EH (cell line): Measurements from ENCODE around the gene PRSS36.
"Not testable (repeated sequence)": the region's sequence is repeated elsewhere in the genome, so short reads cannot be mapped to it uniquely, and the experiment has no call there.

Experiments used
- DNase-seq: peaks from one replicate; pipeline ENCODE4 v3.0.0-alpha.2; 2015; ENCODE audit warnings: low read depth

Gene PRSS36

DNA sequence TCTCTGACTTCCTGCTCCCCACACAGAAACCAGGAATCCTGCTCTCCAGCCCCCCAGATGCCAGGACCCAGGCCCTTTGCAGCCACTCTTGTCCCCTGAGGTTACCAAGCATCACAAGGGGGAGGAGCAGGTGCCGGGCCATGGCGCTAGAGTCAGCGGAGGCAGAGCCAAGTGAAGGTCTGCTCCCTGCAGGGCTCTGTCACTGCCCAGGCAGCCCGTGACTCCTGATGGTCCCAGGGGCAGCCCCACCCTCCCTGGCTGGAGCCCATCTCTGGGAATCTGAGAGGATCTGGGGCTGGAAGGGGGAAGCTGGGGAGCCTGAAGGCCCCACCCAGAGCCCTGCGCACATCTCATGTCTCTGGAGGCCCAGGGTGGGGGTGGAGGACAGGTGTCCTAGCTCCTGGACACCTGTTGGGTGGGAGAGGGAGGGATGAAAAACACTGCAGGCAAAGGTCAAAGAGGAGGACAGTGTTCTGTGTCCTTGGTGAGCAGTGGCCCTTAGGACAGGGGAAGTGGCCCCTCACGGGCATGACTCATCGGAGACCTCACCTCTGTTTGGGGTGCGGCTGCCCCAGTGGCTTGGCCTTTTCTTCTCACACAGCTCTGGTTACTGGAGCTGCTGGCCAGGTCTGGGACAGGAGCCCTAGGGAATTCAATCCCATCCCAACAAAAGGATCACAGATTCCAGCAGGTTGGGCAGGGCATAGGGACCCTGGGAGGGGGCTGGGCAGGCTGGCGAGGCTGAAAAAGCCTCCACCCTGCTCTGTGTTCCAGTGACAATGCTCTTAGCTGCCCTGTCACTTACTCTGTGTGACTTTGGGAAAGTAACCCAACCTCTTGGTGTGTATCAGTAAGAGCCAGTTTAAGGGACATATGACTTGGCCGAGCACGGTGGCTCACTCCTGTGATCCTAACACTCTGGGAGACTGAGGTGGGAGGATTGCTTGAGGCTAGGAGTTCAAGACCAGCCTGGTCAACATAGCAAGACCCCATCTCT, at the start of gene PRSS36:
PRSS36 (minus strand) TSS at position 173 of the 997 bp plus-strand sequence; CDS start at position 142, 31 bp downstream.
- DNase-seq: no peak

GRCh38 chr16:31199430-31200041, 49.7 kb upstream of the PRSS36 start:
- no peak for DNase-seq

GRCh38 chr16:31198207-31198882, 48.5 kb upstream of the PRSS36 start:
- DNase-seq: no peak

DNA sequence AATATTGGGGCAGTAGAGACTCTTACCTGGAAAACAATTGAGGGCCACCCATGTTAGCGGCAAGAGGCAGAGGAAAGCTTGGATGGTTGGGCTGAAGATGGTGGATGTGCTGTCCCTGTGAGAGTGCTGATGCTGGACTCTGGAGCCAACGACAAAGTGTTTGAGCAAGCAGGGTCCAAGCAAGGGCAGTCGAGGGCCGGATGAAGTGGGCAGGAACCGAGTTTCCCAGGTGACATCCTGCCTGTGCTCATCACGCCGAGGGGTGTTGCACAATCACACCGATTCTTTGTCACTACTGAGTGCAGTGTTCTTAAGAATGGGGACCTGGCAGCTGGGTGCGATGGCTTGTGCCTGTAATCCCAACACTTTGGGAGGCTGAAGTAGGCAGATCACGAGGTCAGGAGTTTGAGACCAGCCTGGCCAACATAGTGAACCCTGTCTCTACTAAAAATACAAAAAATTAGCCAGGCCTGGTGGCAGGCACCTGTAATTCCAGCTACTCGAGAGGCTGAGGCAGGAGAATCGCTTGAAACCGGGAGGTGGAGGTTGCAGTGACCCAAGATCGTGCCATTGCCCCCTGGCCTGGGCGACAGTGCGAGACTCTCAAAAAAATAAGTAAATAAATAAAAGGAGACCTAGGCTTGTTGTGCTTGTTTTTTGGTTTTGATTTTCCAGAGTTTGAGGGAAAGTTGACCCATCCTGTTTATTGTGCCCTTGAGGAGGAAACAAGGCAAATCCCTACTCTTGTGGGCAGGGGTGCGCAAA, 46.6 kb upstream of the PRSS36 start:
- no peak for DNase-seq

DNA sequence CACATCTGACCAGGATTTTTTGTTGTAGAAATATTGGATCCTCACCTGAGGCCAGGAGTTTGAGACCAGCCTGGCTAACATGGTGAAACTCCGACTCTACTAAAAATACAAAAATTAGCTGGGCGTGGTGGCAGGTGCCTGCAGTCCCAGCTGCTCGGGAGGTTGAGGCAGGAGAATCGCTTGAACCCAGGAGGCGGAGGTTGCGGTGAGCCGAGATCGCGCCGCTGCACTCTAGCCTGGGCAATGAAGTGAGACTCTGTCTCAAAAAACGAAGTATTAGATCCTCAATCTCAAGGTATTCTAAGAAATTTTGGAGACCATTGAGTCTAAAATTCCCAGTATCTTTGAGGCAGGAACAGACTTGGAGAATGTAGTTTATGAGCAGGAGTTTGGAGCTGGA, 46.0 kb upstream of the PRSS36 start:
- DNase-seq: not testable (repeated sequence)

DNA sequence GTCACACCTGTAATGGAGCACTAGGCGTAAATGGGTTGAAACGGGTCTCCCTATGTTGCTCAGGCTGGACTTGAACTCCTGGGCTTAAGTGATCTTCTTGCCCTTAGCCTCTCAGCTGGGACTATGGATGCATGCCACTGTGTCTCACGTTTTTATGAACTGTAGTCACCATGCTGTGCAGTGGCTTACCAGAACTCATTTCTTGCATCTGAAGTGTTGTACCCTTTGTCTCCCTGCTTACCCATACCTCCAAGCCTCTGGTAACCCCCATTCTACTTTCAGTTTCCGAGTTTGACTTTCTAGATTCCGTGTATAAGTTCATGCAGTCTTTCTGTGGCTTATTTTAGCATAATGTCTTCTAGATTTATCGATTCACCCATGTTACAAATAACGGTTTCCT, 45.0 kb upstream of the PRSS36 start:
- DNase-seq: no peak

DNA sequence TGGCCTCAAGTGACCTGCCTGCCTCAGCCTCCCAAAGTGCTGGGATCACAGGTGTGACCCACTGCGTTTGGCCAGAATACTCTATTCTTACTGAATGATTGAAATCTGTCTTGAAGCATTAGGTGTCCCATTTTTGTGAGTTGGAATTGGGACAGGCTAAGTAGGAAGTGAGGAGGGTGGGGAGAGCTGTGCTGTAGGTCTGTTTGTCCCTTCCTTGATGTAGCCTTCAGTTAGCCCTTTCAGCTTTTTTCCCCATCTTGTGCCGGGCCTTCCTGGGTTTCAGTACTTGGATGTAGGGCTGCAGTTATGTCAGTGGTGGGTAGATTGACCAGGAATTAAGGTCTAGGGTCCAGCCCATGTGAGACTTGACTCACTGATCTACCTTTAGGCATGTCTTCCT, 44.0 kb upstream of the PRSS36 start:
- DNase-seq: no peak

- DNase-seq: no peak
These were observed 43.2 kb upstream of the PRSS36 start for GRCh38 chr16:31192856-31193642.

- DNase-seq: no peak
These were observed 42.0 kb upstream of the PRSS36 start for GRCh38 chr16:31191697-31192428.

- DNase-seq: no peak
These were observed 41.1 kb upstream of the PRSS36 start for GRCh38 chr16:31190818-31191444.

- DNase-seq: no peak
These were observed 40.2 kb upstream of the PRSS36 start for GRCh38 chr16:31190061-31190460.

DNA sequence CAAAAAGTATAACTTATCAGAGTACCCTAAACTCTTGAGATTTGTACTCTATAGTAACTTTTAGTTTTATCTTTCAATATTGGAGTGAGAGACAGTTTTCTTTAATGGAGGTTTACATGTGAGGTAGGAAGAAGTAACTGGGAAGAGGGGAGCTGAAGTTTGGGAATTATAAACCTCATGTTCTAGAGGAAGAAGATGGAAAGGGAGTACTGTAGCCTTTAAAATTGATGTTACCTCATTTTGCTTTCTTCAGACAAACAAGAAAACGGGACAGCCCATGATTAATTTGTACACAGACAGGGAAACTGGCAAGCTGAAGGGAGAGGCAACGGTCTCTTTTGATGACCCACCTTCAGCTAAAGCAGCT, 39.5 kb upstream of the PRSS36 start:
- DNase-seq: no peak

GRCh38 chr16:31188450-31189411, 38.9 kb upstream of the PRSS36 start:
- no peak for DNase-seq

DNA sequence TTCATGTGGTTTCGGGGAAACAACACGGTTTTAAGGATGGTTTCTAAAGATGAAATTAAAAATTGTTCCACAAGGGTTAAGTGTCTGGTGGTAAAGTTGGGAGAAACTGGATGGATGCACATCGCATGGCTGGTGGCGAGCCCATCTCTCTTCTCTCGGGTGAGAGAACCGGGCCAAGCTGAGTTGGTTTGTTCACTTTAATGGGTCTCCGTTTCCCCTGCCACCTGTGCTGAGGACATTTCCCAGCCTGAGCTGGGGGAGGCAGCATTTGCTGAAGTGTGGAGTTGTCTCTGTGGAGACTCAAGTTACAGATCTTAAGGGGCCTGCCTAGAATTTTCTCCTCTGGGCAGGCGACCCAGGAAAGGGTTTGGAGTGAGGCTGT, 37.9 kb upstream of the PRSS36 start:
- DNase-seq: no peak

DNA sequence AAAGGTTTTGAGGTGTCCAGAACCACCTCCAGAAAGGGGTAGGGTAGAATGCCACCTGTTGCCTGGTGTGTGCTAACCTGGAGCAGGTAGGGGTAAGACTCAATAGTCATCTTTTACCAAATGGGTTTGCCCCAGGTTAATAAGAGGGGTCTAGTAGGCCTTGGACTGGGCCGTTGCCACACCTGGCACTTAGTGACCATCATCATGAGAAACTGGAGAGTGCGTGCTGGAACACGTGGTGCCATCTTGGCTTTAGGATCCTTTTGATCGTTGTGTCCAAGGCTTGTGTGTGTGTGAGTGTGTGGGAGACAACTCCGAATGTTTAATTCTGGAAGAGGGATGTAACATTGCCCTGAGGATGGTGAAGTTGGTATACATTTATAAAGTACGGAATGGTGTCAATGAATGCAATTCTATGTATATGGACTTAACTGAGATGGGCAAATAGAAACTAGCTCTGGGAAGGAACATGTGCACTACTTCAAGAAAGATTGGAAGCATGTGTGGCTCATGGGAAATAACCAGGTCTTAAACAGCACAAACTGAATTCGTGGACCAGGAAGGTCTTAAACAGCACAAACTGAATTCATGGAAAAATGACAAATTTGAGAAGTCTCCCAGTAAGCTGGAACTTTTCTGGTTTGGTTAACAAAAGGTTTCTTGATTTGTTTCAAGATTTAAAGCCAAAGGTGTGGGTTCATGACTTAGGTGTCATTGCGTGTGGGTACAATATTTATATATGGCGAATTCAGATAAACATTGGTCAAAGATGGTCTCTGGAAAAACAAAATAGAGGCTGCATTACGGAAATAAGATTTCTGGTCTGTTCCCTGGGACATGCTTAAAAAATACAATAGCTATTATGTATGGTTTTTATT, 37.3 kb upstream of the PRSS36 start:
- no peak for DNase-seq

- DNase-seq: no peak
These were observed 36.3 kb upstream of the PRSS36 start for GRCh38 chr16:31186176-31186575.

DNA sequence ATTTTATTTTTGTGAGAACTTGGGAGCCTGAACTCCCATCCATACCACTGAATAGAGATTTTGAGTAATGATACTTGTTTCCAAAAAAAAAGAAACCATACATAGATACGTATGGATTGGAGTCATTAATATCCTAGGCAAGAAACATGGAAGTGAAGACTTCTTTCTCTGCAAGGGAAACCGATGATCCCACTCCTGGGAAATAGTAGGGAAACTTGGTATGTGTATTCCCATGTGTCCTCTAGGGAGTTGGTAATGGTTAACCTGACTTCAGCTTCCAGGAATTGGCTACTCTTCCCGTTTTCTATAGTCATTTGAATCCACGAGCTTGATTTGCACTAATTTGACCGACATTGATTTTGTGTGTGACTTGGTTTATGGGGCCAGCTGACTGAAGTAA, 35.5 kb upstream of the PRSS36 start:
- no peak for DNase-seq

- no peak for DNase-seq
These were observed 35.0 kb upstream of the PRSS36 start for GRCh38 chr16:31184888-31185287.
